ENCODE measurements around the gene JMJD7. TPM values are rescaled to one million over a fixed set of nuclear protein-coding genes. Genes with fewer than 3 reads are reported as not detected.
A peak's percentile ranks its signal among the peaks of the same experiment; 100 is the strongest.

JMJD7 gene
- total and polyA plus RNA-seq, 9 of the 15 experiments (the other 6 are each of a cell fraction or from before 2014, with no cell fraction given) = 1.2 to 13.9 (median 6.1) TPM

- no peaks in the 10 kb centered on the region for H3K79me2 ChIP-seq (ENCODE audit: control insufficient read depth, insufficient read depth, low read length)
- no peaks in the 10 kb centered on the region for H3K9me3 ChIP-seq (replicated peaks; ENCODE audit: control insufficient read depth, insufficient read depth, low read depth, low read length)
- ChIA-PET CTCF (ENCODE audit: low intra/inter-chr PET ratio) (no interaction called here), POLR2A (interaction anchor here (0.6 to 3.0 kb wide), 7 partner anchors 9 to 1337 kb away, joined by 3 to 10 read pairs (median 3); no protein-coding TSS in a partner anchor)
- no TSS peak for BruUV-seq (replicated peaks)
- FAIRE-seq = no peak
- intact Hi-C loops (cut with micrococcal nuclease) (no loop called here), in situ Hi-C loops (cut with MboI) (no loop called here)
- no peak for DNase-seq (ENCODE audit: extremely low read depth in 1 of 4, low spot score in 3 of 4)
- H4K20me1 ChIP-seq (replicated peaks; ENCODE audit: control insufficient read depth, insufficient read depth, low read length) = peaks cover 12% of the 10 kb centered on the region
- no peak overlapping the region for H3K4me3 ChIP-seq
- peak; percentile 11; the same call in 1 of the 3 replicates for ATAC-seq
- H2AFZ ChIP-seq (ENCODE audit: low read depth, low read length) = no peak overlapping the region
- H3K9ac ChIP-seq (ENCODE audit: insufficient read depth in 1 of 2, low read depth in 2 of 2, low read length in 2 of 2) = peak overlapping the region in 1 of 2 experiments; percentile 45; a peak in 2 of 4 replicates
- peaks cover 3% of the 10 kb centered on the region; the same call in 1 of the 3 replicates for H3K36me3 ChIP-seq (ENCODE audit: control insufficient read depth, insufficient read depth, low read length)
- H3K27me3 ChIP-seq (ENCODE audit: control insufficient read depth in 2 of 2, insufficient read depth in 2 of 2, low read length in 2 of 2) = peaks cover 46 to 75% of the 10 kb centered on the region in 2 experiments; a peak in 4 of 5 replicates
- no peak overlapping the region for H3K27ac ChIP-seq (ENCODE audit: extremely low read depth, low read depth, low read length)
- H3K4me1 ChIP-seq (replicated peaks in 1 of 2; ENCODE audit: control insufficient read depth in 2 of 2, insufficient read depth in 2 of 2, low read length in 2 of 2) = peaks cover 0 to 45% of the 10 kb centered on the region in 2 experiments; a peak in 1 of 5 replicates
- TF ChIP-seq SRSF1 (IDR thresholded peaks at IDR 0.05; ENCODE audit: low read depth, low read length) (no peak), POLR2G (IDR thresholded peaks at IDR 0.05; ENCODE audit: low read depth, low read length) (peak; percentile 28; the same call in 1 of the 2 replicates), SMARCA4 (IDR thresholded peaks at IDR 0.05) (no peak)
- H3K4me2 ChIP-seq (ENCODE audit: insufficient read depth, low read length) = no peak overlapping the region
- H3K9me1 ChIP-seq (ENCODE audit: control insufficient read depth, insufficient read depth, low read length) = no peaks in the 10 kb centered on the region
- WGBS (ENCODE audit: insufficient coverage, low coverage, missing lambda C conversion rate) = 6% methylated on average over 14 of the region's 17 CpGs
Observed at GRCh38 chr15:41852736-41853590, 25.1 kb downstream of the JMJD7 start.

GRCh38 chr15:41853831-41854230 lies 25.9 kb downstream of the JMJD7 start:
- ATAC-seq (no peak; the same call in 2 of the 3 replicates), DNase-seq (ENCODE audit: extremely low read depth in 1 of 4, low spot score in 3 of 4) (no peak), FAIRE-seq (no peak)
- in situ Hi-C loops (cut with MboI) (no loop called here), intact Hi-C loops (cut with micrococcal nuclease) (no loop called here)
- no peaks in the 10 kb centered on the region for H3K9me3 ChIP-seq (replicated peaks; ENCODE audit: control insufficient read depth, insufficient read depth, low read depth, low read length)
- no peaks in the 10 kb centered on the region for H3K79me2 ChIP-seq (ENCODE audit: control insufficient read depth, insufficient read depth, low read length)
- TF ChIP-seq NELFE (IDR thresholded peaks at IDR 0.05; ENCODE audit: insufficient read depth, insufficient read length) = no peak
- peak; percentile 37; the same call in 1 of the 2 replicates for TF ChIP-seq ZNF263 (CRISPR knock-in tag; IDR thresholded peaks at IDR 0.05; ENCODE audit: borderline replicate concordance)
- no peak for TF ChIP-seq ILF3 (IDR thresholded peaks at IDR 0.05; ENCODE audit: borderline replicate concordance)
- no peak overlapping the region for H3K4me2 ChIP-seq (ENCODE audit: insufficient read depth, low read length)
- H3K36me3 ChIP-seq (ENCODE audit: control insufficient read depth, insufficient read depth, low read length) = no peaks in the 10 kb centered on the region
- no peak overlapping the region for H3K4me3 ChIP-seq
- POLR2A ChIA-PET = interaction anchor here (0.7 to 3.0 kb wide), 6 partner anchors 8 to 729 kb away, joined by 3 to 10 read pairs (median 4); no protein-coding TSS in a partner anchor
- no peak overlapping the region for H3K9ac ChIP-seq (ENCODE audit: insufficient read depth in 1 of 2, low read depth in 2 of 2, low read length in 2 of 2)
- peaks cover 46 to 84% of the 10 kb centered on the region in 2 experiments; a peak in 4 of 5 replicates for H3K27me3 ChIP-seq (ENCODE audit: control insufficient read depth in 2 of 2, insufficient read depth in 2 of 2, low read length in 2 of 2)
- H3K27ac ChIP-seq (ENCODE audit: extremely low read depth, low read depth, low read length) = no peak overlapping the region
- H4K20me1 ChIP-seq (replicated peaks; ENCODE audit: control insufficient read depth, insufficient read depth, low read length) = peaks cover 12% of the 10 kb centered on the region
- no peaks in the 10 kb centered on the region for H3K9me1 ChIP-seq (ENCODE audit: control insufficient read depth, insufficient read depth, low read length)
- 0% methylated on average over 9 of the region's 10 CpGs for WGBS (ENCODE audit: insufficient coverage, low coverage, missing lambda C conversion rate)
- H2AFZ ChIP-seq (ENCODE audit: low read depth, low read length) = no peak overlapping the region
- CTCF ChIA-PET (ENCODE audit: low intra/inter-chr PET ratio) = no interaction called here
- H3K4me1 ChIP-seq (replicated peaks in 1 of 2; ENCODE audit: control insufficient read depth in 2 of 2, insufficient read depth in 2 of 2, low read length in 2 of 2) = peaks cover 0 to 50% of the 10 kb centered on the region in 2 experiments; a peak in 1 of 5 replicates
- BruUV-seq (replicated peaks) = no TSS peak
